Measurements from ENCODE around the gene MXRA5. TPM values are rescaled to one million over a fixed set of nuclear protein-coding genes. Genes with fewer than 3 reads are reported as not detected.

Gene MXRA5
- total and polyA plus RNA-seq, 2 of the 8 experiments (the other 6 are each of a cell fraction or from before 2014, with no cell fraction given), result 0.56 to 1.7 TPM

GRCh38 chrX:3326681-3327080 is 19.8 kb downstream of the MXRA5 start:
- no peak overlapping the region for H3K4me2 ChIP-seq (ENCODE audit: insufficient read depth in 1 of 2, low read depth in 2 of 2, low read length in 2 of 2)
- H4K5ac ChIP-seq (ENCODE audit: insufficient read length, low read depth, low read length), result no peak overlapping the region
- H2BK15ac ChIP-seq (ENCODE audit: low read length), result no peak overlapping the region
- WGBS, 2 experiments (ENCODE audit: extremely low coverage in 1 of 2, insufficient coverage in 1 of 2, insufficient read length in 1 of 2, insufficient replicate concordance in 2 of 2, low coverage in 1 of 2, low lambda C conversion rate in 2 of 2, missing lambda C conversion rate in 1 of 2), result 84% methylated on average over 3 of the region's 7 CpGs; no CpG with 5 or more reads in 1 of the 2 experiments
- H3K4me3 ChIP-seq (ENCODE audit: extremely low read depth in 1 of 4, insufficient read depth in 2 of 4, low read depth in 3 of 4, low read length in 4 of 4), result no peak overlapping the region
- FAIRE-seq (no peak), DNase-seq (ENCODE audit: low read depth in 1 of 2, low spot score in 2 of 2) (no peak)
- no peak overlapping the region for H3K9ac ChIP-seq (replicated peaks in 1 of 4; ENCODE audit: extremely low read depth in 1 of 4, low read depth in 3 of 4, low read length in 3 of 4)
- no peak overlapping the region for H3K14ac ChIP-seq (ENCODE audit: insufficient read length)
- POLR2A ChIA-PET (ENCODE audit: partially characterized antibody), result no interaction called here
- CTCF ChIA-PET (ENCODE audit: partially characterized antibody), result no interaction called here
- H3K79me2 ChIP-seq (ENCODE audit: control insufficient read depth in 1 of 2, insufficient read depth in 2 of 2, low read length in 2 of 2), result no peaks in the 10 kb centered on the region
- no peak overlapping the region for H2AFZ ChIP-seq (ENCODE audit: low read length)
- H3K56ac ChIP-seq (replicated peaks; ENCODE audit: insufficient read length, low read depth, low read length), result no peak overlapping the region
- H4K20me1 ChIP-seq (replicated peaks in 1 of 2; ENCODE audit: control insufficient read depth in 1 of 2, insufficient read depth in 2 of 2, low read length in 2 of 2), result no peaks in the 10 kb centered on the region
- no peak overlapping the region for H3K27ac ChIP-seq (ENCODE audit: low read depth, low read length)
- no peak for TF ChIP-seq E2F6 (IDR thresholded peaks at IDR 0.05)
- no peak for TF ChIP-seq USF2 (IDR thresholded peaks at IDR 0.05; ENCODE audit: low read length)
- TF ChIP-seq RNF2 (IDR thresholded peaks at IDR 0.05; ENCODE audit: borderline replicate concordance, low read depth, low read length, missing control alignments, poor library complexity, severe bottlenecking), result no peak
- no peak for TF ChIP-seq PHF8 (conservative IDR thresholded peaks at IDR 0.05; ENCODE audit: low read depth, low read length)
- no peak for TF ChIP-seq TEAD4 (IDR thresholded peaks at IDR 0.05; ENCODE audit: low read depth, low read length)
- no peak for TF ChIP-seq SIX5 (IDR thresholded peaks at IDR 0.05; ENCODE audit: low read depth, low read length)
- no peak for TF ChIP-seq SP1 (IDR thresholded peaks at IDR 0.05; ENCODE audit: low read depth, low read length)
- TF ChIP-seq SRF (IDR thresholded peaks at IDR 0.05; ENCODE audit: low read depth, low read length), result no peak
- TF ChIP-seq CEBPB (IDR thresholded peaks at IDR 0.05; ENCODE audit: low read depth, low read length), result no peak
- TF ChIP-seq TCF12 (IDR thresholded peaks at IDR 0.05; ENCODE audit: low read depth, low read length), result no peak
- no peaks in the 10 kb centered on the region; the same call in 1 of the 2 replicates for H3K23me2 ChIP-seq (ENCODE audit: low read depth, low read length)
- H3K27me3 ChIP-seq (replicated peaks in 1 of 4; ENCODE audit: control insufficient read depth in 3 of 4, extremely low read depth in 1 of 4, insufficient read depth in 3 of 4, low read length in 3 of 4), result no peaks in the 10 kb centered on the region
- no peak overlapping the region for H3K23ac ChIP-seq (ENCODE audit: insufficient read length)
- no peak overlapping the region for H2AK5ac ChIP-seq (ENCODE audit: low read depth, low read length)
- H3K79me1 ChIP-seq (ENCODE audit: low read depth, low read length), result no peaks in the 10 kb centered on the region
- no peaks in the 10 kb centered on the region for H3K9me3 ChIP-seq (ENCODE audit: insufficient read depth in 2 of 2, low read depth in 1 of 2, low read length in 1 of 2)
- no peak overlapping the region for H2BK5ac ChIP-seq (ENCODE audit: low read depth, low read length)
- no peak overlapping the region for H2BK120ac ChIP-seq (replicated peaks; ENCODE audit: low read depth, low read length)
- H3K18ac ChIP-seq (ENCODE audit: extremely low read depth, low read length), result no peak overlapping the region
- no peak overlapping the region for H4K8ac ChIP-seq (ENCODE audit: extremely low read depth, insufficient read depth, low read length)
- H2BK12ac ChIP-seq (ENCODE audit: low read depth, low read length), result no peak overlapping the region
- H4K91ac ChIP-seq (replicated peaks; ENCODE audit: insufficient read length, low read length), result no peak overlapping the region
- no peaks in the 10 kb centered on the region for H3K36me3 ChIP-seq (ENCODE audit: control insufficient read depth in 2 of 4, insufficient read depth in 4 of 4, low read length in 3 of 4)
- no peak overlapping the region for H3K4ac ChIP-seq (replicated peaks; ENCODE audit: insufficient read length, low read depth, low read length)
- no peak overlapping the region for H2BK20ac ChIP-seq (ENCODE audit: low read length)
- no peaks in the 10 kb centered on the region for H3K4me1 ChIP-seq (replicated peaks in 1 of 4; ENCODE audit: control insufficient read depth in 3 of 4, insufficient read depth in 4 of 4, low read length in 3 of 4)
